Fibroblast of pulmonary artery (primary cell): ENCODE data around the gene PLLP.

ENCODE experiments used
- DNase-seq: peaks from one replicate; pipeline ENCODE4 v3.0.0-alpha.2; 2010; ENCODE audit warnings: low read depth
- H3K4me3 ChIP-seq: replicated peaks from 2 replicates; pipeline ENCODE4 v1.5.1; 2011; ENCODE audit warnings: low read depth, mild to moderate bottlenecking, control low read depth, low read length, moderate library complexity
- CTCF ChIP-seq: IDR thresholded peaks from 2 replicates; pipeline ENCODE4 v1.5.1; 2011; ENCODE audit warnings: mild to moderate bottlenecking, control low read depth, low read length, inconsistent platforms; ENCODE audit errors: missing control alignments

PLLP gene

GRCh38 chr16:57284209-57284951, at the start of gene PLLP:
Gene PLLP, minus strand, starts transcription at chr16:57284672. Its CDS starts 132 bp downstream, at chr16:57284540.
- TF ChIP-seq CTCF = no peak
- no peak for DNase-seq
- H3K4me3 ChIP-seq = peak within 1 kb of the TSS; percentile 51

GRCh38 chr16:57333402-57333801, 48.9 kb upstream of the PLLP start:
- H3K4me3 ChIP-seq = no peak overlapping the region
- DNase-seq = no peak
- TF ChIP-seq CTCF = no peak

- DNase-seq = no peak
- H3K4me3 ChIP-seq = no peak overlapping the region
- TF ChIP-seq CTCF = no peak
These were observed 46.9 kb upstream of the PLLP start for GRCh38 chr16:57331355-57331754.

GRCh38 chr16:57329718-57330327, 45.4 kb upstream of the PLLP start:
- no peak overlapping the region for H3K4me3 ChIP-seq
- no peak for DNase-seq
- TF ChIP-seq CTCF = no peak

GRCh38 chr16:57325458-57325857, 41.0 kb upstream of the PLLP start:
- TF ChIP-seq CTCF = no peak

GRCh38 chr16:57324749-57325148, 40.3 kb upstream of the PLLP start:
- H3K4me3 ChIP-seq = no peak overlapping the region
- DNase-seq = no peak
- no peak for TF ChIP-seq CTCF

More at GRCh38 chr16:57325458-57325857, 41.0 kb upstream of the PLLP start:
- no peak overlapping the region for H3K4me3 ChIP-seq
- peak; percentile 58 for DNase-seq
